GM15510 (cell line): ENCODE measurements around the gene UMOD.

ENCODE experiments used
- POLR2A ChIP-seq: IDR thresholded peaks from 3 replicates; pipeline ENCODE4 v1.6.1; 2011; ENCODE audit warnings: borderline replicate concordance; ENCODE audit not compliant: insufficient read length; ENCODE audit errors: extremely low read depth

Gene UMOD

GRCh38 chr16:20383106-20384029, 30.9 kb upstream of the UMOD start:
- TF ChIP-seq POLR2A: no peak

GRCh38 chr16:20382202-20382948, 29.9 kb upstream of the UMOD start:
- TF ChIP-seq POLR2A: no peak

- TF ChIP-seq POLR2A: no peak
Observed at GRCh38 chr16:20380782-20381181, 28.3 kb upstream of the UMOD start.

- no peak for TF ChIP-seq POLR2A
Observed at GRCh38 chr16:20377181-20377580, 24.7 kb upstream of the UMOD start.

- no peak for TF ChIP-seq POLR2A
Observed at GRCh38 chr16:20372701-20373100, 20.2 kb upstream of the UMOD start.

- TF ChIP-seq POLR2A: no peak
Observed at GRCh38 chr16:20369452-20370054, 17.0 kb upstream of the UMOD start.

GRCh38 chr16:20364051-20364450, 11.5 kb upstream of the UMOD start:
- no peak for TF ChIP-seq POLR2A

- no peak for TF ChIP-seq POLR2A
Observed at GRCh38 chr16:20363191-20363590, 10.7 kb upstream of the UMOD start.

- no peak for TF ChIP-seq POLR2A
Observed at GRCh38 chr16:20359997-20360396, 7.5 kb upstream of the UMOD start.

- TF ChIP-seq POLR2A: no peak
Observed at GRCh38 chr16:20355114-20355782, 2.7 kb upstream of the UMOD start.

- no peak for TF ChIP-seq POLR2A
Observed at GRCh38 chr16:20353379-20353778, 864 bp upstream of the UMOD start.

- TF ChIP-seq POLR2A: no peak
Observed at GRCh38 chr16:20349615-20350014, 2.9 kb downstream of the UMOD start.

GRCh38 chr16:20348365-20349185, 3.9 kb downstream of the UMOD start:
- no peak for TF ChIP-seq POLR2A

GRCh38 chr16:20347666-20348364, 4.7 kb downstream of the UMOD start:
- TF ChIP-seq POLR2A: no peak

- TF ChIP-seq POLR2A: no peak
Observed at GRCh38 chr16:20344611-20345010, 7.9 kb downstream of the UMOD start.
